GM12891 (cell line): Measurements from ENCODE around the gene ASB18.

ENCODE experiments used
- POLR2A ChIP-seq: IDR thresholded peaks from 2 replicates; pipeline ENCODE4 v1.6.1; 2011; ENCODE audit warnings: low read depth, low read length, control low read depth
- POLR2AphosphoS5 ChIP-seq: IDR thresholded peaks from 2 replicates; pipeline ENCODE4 v1.6.1; 2011; ENCODE audit warnings: low read depth, low read length, control low read depth
- POU2F2 ChIP-seq: IDR thresholded peaks from 2 replicates; pipeline ENCODE4 v1.6.1; 2011; ENCODE audit warnings: low read depth, mild to moderate bottlenecking, control low read depth, low read length, moderate library complexity
- TAF1 ChIP-seq: IDR thresholded peaks from 2 replicates; pipeline ENCODE4 v1.6.1; 2011; ENCODE audit warnings: low read depth, low read length, control low read depth

DNA sequence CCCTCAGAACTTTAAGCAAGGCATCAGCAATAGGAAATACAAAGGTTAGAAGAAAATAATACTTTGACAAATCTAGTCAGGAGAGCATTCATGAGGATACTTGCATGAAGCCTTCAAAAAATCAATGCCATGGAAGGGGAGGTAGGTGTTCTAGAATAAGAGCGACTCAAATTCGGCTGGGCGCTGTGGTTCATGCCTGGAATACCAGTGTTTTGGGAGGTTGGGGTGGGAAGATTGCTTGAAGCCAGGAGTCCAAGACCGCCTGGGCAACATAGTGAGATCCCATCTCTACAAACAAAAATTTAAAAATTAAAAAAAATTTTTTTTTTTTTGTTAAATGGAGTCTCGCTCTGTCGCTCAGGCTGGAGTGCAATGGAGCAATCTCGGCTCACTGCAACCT lies 117.8 kb downstream of the ASB18 start:
- TF ChIP-seq POLR2AphosphoS5 (no peak), POLR2A (no peak), POU2F2 (no peak), TAF1 (no peak)
